Cardiac muscle cell (in vitro differentiated cells and primary cell): ENCODE measurements around the gene CXorf49B. TPM values are rescaled to one million over a fixed set of nuclear protein-coding genes. Genes with fewer than 3 reads are reported as not detected.

Experiments used
- DNase-seq, 2 donors: peaks; one replicate each; pipeline versions ENCODE4 v3.0.0 to v3.0.0-alpha.2; 2010 to 2017; ENCODE audit warnings: low read depth in 1 of 2, low spot score in 1 of 2
- H3K27ac ChIP-seq: fragments of 200-600 bp; sonication (generic); 2 replicates; pipeline ENCODE4 v1.5.1; 2016
- H3K27me3 ChIP-seq: fragments of 200-600 bp; sonication (generic); 2 replicates; pipeline ENCODE4 v1.6.0; 2016; ENCODE audit warnings: control low read depth
- H3K36me3 ChIP-seq: fragments of 200-600 bp; sonication (generic); 2 replicates; pipeline ENCODE4 v1.5.1; 2016; ENCODE audit warnings: control low read depth
- H3K4me1 ChIP-seq: fragments of 200-600 bp; sonication (generic); 2 replicates; pipeline ENCODE4 v1.8.1; 2017; ENCODE audit warnings: low read depth, mild to moderate bottlenecking, mixed run types
- H3K4me3 ChIP-seq: fragments of 200-600 bp; sonication (generic); 2 replicates; pipeline ENCODE4 v1.5.1; 2016; ENCODE audit warnings: mild to moderate bottlenecking
- H3K9me3 ChIP-seq: fragments of 200-600 bp; sonication (generic); 2 replicates; pipeline ENCODE4 v1.5.1; 2017; ENCODE audit warnings: low read depth, mild to moderate bottlenecking, control low read depth
- CTCF ChIP-seq: IDR thresholded peaks from 2 replicates; pipeline ENCODE4 v1.5.1; 2012; ENCODE audit warnings: low read depth, mild to moderate bottlenecking, low read length
- polyA plus RNA-seq: library from polyadenylated mRNA; unstranded; fragments of >200 nt; fragmentation: Nextera tagmentation; extraction: Ambion mirVana; gene quantifications from 2 replicates; pipeline ENCODE4 v1.2.1, GENCODE V29; 2016
- total RNA-seq: library from RNA; depleted of rRNA; stranded (reverse); fragments of >200 nt; gene quantifications from 2 replicates; pipeline ENCODE4 v1.2.3, GENCODE V29; 2016

The CXorf49B gene
- total and polyA plus RNA-seq, 2 experiments from 2014 or later = not detected

GRCh38 chrX:71815906-71816156 lies 52.7 kb downstream of the CXorf49B start:
- H3K36me3 ChIP-seq = no peaks in the 10 kb centered on the region
- no peaks in the 10 kb centered on the region for H3K9me3 ChIP-seq
- no peak overlapping the region for H3K27ac ChIP-seq
- no peak for DNase-seq
- H3K4me1 ChIP-seq = no peaks in the 10 kb centered on the region
- no peak overlapping the region for H3K4me3 ChIP-seq
- H3K27me3 ChIP-seq = no peaks in the 10 kb centered on the region
- no peak for TF ChIP-seq CTCF

Other genes with a start within 250 kb of the CXorf49B start
- 63.9 and 159 TPM in 2 replicates for gene OGT, start 230.2 kb upstream of the CXorf49B start, total RNA-seq
- 37.3 and 57.0 TPM in 2 replicates for gene OGT, start 230.2 kb upstream of the CXorf49B start, polyA plus RNA-seq
- gene GCNA, start 184.9 kb upstream of the CXorf49B start, total RNA-seq = 1.6 and 5.2 TPM in 2 replicates
- 0.38 and 1.4 TPM in 2 replicates for gene GCNA, start 184.9 kb upstream of the CXorf49B start, polyA plus RNA-seq
- not detected in 2 replicates for gene CXCR3, start 144.8 kb upstream of the CXorf49B start, total RNA-seq
- gene CXCR3, start 144.8 kb upstream of the CXorf49B start, polyA plus RNA-seq = not detected in 2 replicates
- not detected in 2 replicates for gene CXorf49, start 45.1 kb upstream of the CXorf49B start, total RNA-seq
- gene CXorf49, start 45.1 kb upstream of the CXorf49B start, polyA plus RNA-seq = not detected in 2 replicates
- 5.9 and 6.6 TPM in 2 replicates for gene NHSL2, start 147.5 kb downstream of the CXorf49B start, total RNA-seq
- 5.6 and 7.9 TPM in 2 replicates for gene NHSL2, start 147.5 kb downstream of the CXorf49B start, polyA plus RNA-seq